Subcutaneous abdominal adipose tissue (tissue), 5 donors: ENCODE data around the gene UNK.
"Not testable (repeated sequence)": the region's sequence is repeated elsewhere in the genome, so short reads cannot be mapped to it uniquely, and the experiment has no call there.

Experiments used
- H3K27ac ChIP-seq: one replicate; pipeline ENCODE4 v1.7.0; 2013; ENCODE audit warnings: low read depth, mild to moderate bottlenecking, inconsistent platforms, low read length, moderate library complexity
- H3K27me3 ChIP-seq, 5 donors: one replicate each; pipeline ENCODE4 v1.7.0; 2013; ENCODE audit warnings: low read length in 5 of 5, inconsistent platforms in 1 of 5; ENCODE audit not compliant: control insufficient read depth in 5 of 5, insufficient read depth in 4 of 5
- H3K36me3 ChIP-seq, 5 donors: one replicate each; pipeline ENCODE4 v1.7.0; 2013; ENCODE audit warnings: low read length in 5 of 5; ENCODE audit not compliant: control insufficient read depth in 5 of 5, insufficient read depth in 5 of 5
- H3K4me1 ChIP-seq, 5 donors: one replicate each; pipeline ENCODE4 v1.7.0; 2013; ENCODE audit warnings: low read length in 5 of 5, mild to moderate bottlenecking in 3 of 5, moderate library complexity in 1 of 5; ENCODE audit not compliant: control insufficient read depth in 5 of 5, insufficient read depth in 5 of 5
- H3K4me3 ChIP-seq, 5 donors: one replicate each; pipeline ENCODE4 v1.7.0; 2013; ENCODE audit warnings: low read length in 5 of 5, low read depth in 1 of 5
- H3K9ac ChIP-seq, 5 donors: one replicate each; pipeline ENCODE4 v1.7.0; 2013; ENCODE audit warnings: low read length in 5 of 5, mild to moderate bottlenecking in 4 of 5, moderate library complexity in 3 of 5
- H3K9me3 ChIP-seq, 5 donors: one replicate each; pipeline ENCODE4 v1.7.0; 2013; ENCODE audit warnings: low read length in 5 of 5; ENCODE audit not compliant: control insufficient read depth in 5 of 5
- donor health status: healthy.
- donor health status: healthy.
- donor health status: healthy.
- donor health status: healthy.
- donor health status: healthy.

Gene UNK

GRCh38 chr17:75773121-75773807, 11.3 kb upstream of the UNK start:
- Histone ChIP-seq H3K9me3 (no peaks in the 10 kb centered on the region), H3K27ac (no peak overlapping the region), H3K4me1 (peaks cover 4 to 29% (median 20%) of the 10 kb centered on the region in 5 donors), H3K36me3 (peaks cover 12 to 42% (median 34%) of the 10 kb centered on the region in 5 donors), H3K27me3 (no peaks in the 10 kb centered on the region), H3K9ac (no peak overlapping the region), H3K4me3 (no peak overlapping the region)

GRCh38 chr17:75773808-75774470, 10.7 kb upstream of the UNK start:
- no peak overlapping the region for H3K4me3 ChIP-seq
- no peak overlapping the region for H3K9ac ChIP-seq
- H3K27ac ChIP-seq = no peak overlapping the region

DNA sequence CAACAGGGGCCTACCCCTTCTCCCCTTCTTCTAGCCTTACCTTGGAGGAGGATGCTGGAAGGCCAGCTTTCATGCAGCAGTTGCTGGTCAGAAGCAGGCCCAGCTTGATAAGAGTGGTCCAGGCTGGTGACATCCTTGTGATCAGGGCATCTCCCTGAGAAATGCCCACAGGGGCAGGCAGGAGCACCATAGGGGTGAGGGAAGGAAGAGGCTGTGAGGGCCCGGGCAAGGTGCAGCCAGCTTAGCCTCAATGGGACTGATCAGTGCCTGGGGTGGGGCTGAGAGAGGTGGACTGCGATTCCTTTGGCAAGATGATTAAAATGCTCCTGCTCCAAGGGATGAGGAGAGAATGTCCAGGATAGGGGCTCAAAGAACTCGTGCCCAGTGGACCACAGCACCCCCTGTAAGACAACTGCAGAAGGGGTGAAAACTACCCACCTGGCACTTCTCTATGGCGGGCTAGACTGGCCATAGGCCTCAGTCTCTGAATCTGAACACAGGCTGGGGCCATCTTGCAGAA, 10.1 kb upstream of the UNK start:
- Histone ChIP-seq H3K27ac (no peak overlapping the region), H3K27me3 (no peaks in the 10 kb centered on the region), H3K36me3 (peaks cover 13 to 49% (median 41%) of the 10 kb centered on the region in 5 donors), H3K4me3 (no peak overlapping the region), H3K9me3 (no peaks in the 10 kb centered on the region), H3K9ac (no peak overlapping the region), H3K4me1 (peaks cover 4 to 29% (median 20%) of the 10 kb centered on the region in 5 donors)

More at GRCh38 chr17:75773808-75774470, 10.7 kb upstream of the UNK start:
- Histone ChIP-seq H3K9me3 (no peaks in the 10 kb centered on the region), H3K27me3 (no peaks in the 10 kb centered on the region), H3K4me1 (peaks cover 4 to 29% (median 20%) of the 10 kb centered on the region in 5 donors), H3K36me3 (peaks cover 13 to 49% (median 41%) of the 10 kb centered on the region in 5 donors)

DNA sequence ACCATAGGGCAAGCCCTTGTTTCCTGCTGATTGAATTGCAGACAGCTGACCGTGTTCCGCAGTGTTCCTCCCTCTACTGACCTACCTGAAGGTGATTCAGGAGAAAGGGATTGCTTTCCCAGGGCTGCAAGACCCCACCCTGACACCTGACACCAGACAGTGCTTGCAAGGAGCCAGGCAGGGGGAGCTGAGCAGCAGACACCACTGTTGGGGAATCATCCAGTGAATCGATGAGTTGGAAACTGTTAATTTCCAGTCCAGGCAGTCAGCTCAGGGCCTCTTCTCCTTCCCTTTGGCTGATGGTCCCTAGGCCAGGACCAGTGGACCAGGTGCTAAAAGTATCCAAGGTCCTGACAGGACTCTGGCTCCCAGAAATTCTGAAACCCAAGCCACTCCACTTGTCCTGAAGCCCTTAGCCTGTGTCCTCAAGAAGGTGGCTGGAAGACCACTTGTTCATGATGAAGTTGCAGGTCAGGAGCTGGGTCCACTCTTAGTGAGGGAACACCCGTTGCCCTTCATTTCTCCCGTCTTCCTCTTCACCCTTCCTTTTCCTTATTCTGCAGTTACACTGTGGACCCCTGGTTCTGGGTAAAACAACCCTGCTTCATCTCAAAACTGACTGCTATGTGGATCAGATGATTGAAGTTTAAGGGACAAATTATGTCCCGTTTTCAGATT, 9.5 kb upstream of the UNK start:
- peak overlapping the region in 1 of 5 donors; percentile 13 for H3K4me3 ChIP-seq
- peaks cover 4 to 29% (median 23%) of the 10 kb centered on the region in 5 donors for H3K4me1 ChIP-seq
- H3K27ac ChIP-seq = peak overlapping the region; percentile 96
- no peaks in the 10 kb centered on the region for H3K9me3 ChIP-seq
- no peak overlapping the region for H3K9ac ChIP-seq
- H3K27me3 ChIP-seq = no peaks in the 10 kb centered on the region
- H3K36me3 ChIP-seq = peaks cover 13 to 49% (median 41%) of the 10 kb centered on the region in 5 donors

DNA sequence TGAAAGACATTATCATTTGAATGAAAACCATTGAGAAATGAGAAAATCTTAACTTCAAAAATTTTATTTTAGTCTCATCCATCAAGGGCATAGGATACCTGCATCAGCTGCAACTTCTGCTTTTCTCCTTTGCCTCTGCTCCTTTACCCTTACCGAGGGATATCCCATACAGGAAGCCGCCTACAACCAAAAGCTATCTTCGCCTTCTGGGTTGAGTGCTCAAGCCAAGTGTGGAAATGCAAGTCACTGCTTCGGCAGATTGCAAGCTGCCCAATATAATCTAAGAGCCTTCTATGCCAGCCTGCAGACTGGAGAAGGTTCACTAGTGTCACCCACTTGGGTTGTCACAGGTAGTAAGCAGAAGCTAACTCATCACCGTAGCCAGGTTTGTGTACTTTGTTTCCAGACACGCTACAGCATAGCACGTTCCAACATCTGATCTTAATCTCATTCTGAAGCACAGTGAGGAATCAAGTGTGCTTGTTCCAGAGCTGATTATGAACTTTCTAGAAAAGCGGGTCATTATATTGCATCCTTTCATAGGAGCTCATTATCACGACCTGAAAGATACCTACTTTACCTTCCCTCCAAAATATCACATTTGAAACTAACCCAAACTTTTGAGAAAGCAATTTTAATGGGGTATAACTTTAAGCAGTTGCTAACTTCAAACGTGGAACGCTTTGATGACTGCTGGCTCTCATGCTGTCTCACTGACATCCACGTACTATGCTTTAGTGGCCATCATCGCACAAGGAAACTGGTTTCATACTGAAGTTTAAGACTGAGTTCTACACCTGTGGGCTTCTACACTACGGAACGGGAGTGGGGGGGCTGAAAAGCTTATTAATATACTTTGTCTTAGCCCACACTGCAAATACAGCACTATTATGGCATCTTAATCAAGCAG, 8.0 kb upstream of the UNK start:
- Histone ChIP-seq H3K27ac (peak overlapping the region; percentile 96), H3K9ac (peak overlapping the region; percentile 40 to 98 (median 96)), H3K4me1 (peaks cover 4 to 31% (median 24%) of the 10 kb centered on the region in 5 donors), H3K4me3 (peak overlapping the region; percentile 85 to 99 (median 97)), H3K36me3 (peaks cover 13 to 49% (median 41%) of the 10 kb centered on the region in 5 donors), H3K27me3 (no peaks in the 10 kb centered on the region), H3K9me3 (no peaks in the 10 kb centered on the region)

- H3K27me3 ChIP-seq = no peaks in the 10 kb centered on the region
- peaks cover 4 to 31% (median 24%) of the 10 kb centered on the region in 5 donors for H3K4me1 ChIP-seq
- H3K9me3 ChIP-seq = no peaks in the 10 kb centered on the region
- peak overlapping the region; percentile 85 to 99 (median 97) for H3K4me3 ChIP-seq
- H3K27ac ChIP-seq = peak overlapping the region; percentile 96
- peak overlapping the region; percentile 62 to 98 (median 96) for H3K9ac ChIP-seq
- peaks cover 13 to 49% (median 41%) of the 10 kb centered on the region in 5 donors for H3K36me3 ChIP-seq
Measured at GRCh38 chr17:75777296-75777922, 7.2 kb upstream of the UNK start.

GRCh38 chr17:75778066-75778860, 6.3 kb upstream of the UNK start:
- peaks cover 13 to 49% (median 41%) of the 10 kb centered on the region in 5 donors for H3K36me3 ChIP-seq

DNA sequence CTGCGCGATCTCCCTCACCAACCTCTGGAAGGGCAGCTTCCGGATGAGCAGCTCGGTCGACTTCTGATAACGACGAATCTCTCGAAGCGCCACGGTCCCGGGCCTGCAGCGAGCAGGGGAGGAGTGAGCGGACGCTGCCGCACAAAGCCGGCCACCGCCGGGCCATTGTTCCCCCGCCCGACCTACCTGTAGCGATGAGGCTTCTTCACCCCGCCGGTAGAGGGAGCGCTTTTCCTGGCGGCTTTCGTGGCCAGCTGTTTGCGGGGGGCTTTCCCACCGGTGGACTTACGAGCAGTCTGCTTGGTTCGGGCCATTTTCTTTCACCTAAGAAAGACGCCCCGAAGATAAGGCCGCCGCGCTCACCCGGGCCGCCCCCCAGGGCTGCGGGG, 5.8 kb upstream of the UNK start:
- no peaks in the 10 kb centered on the region for H3K9me3 ChIP-seq
- peaks cover 8 to 45% (median 35%) of the 10 kb centered on the region in 5 donors for H3K4me1 ChIP-seq
- no peaks in the 10 kb centered on the region for H3K27me3 ChIP-seq
- H3K27ac ChIP-seq = peak overlapping the region; percentile 96
- peaks cover 13 to 49% (median 40%) of the 10 kb centered on the region in 5 donors for H3K36me3 ChIP-seq
- peak overlapping the region; percentile 87 to 98 (median 97) for H3K9ac ChIP-seq
- H3K4me3 ChIP-seq = peak overlapping the region; percentile 85 to 99 (median 97)

More at GRCh38 chr17:75778066-75778860, 6.3 kb upstream of the UNK start:
- peak overlapping the region; percentile 96 for H3K27ac ChIP-seq
- H3K9ac ChIP-seq = peak overlapping the region; percentile 87 to 98 (median 97)
- not testable (repeated sequence) for H3K9me3 ChIP-seq, H3K27me3 ChIP-seq
- peak overlapping the region; percentile 85 to 99 (median 97) for H3K4me3 ChIP-seq
- H3K4me1 ChIP-seq = peaks cover 7 to 39% (median 29%) of the 10 kb centered on the region in 5 donors
